BJ (cell line): Measurements from ENCODE around the gene PTPRK. TPM values are rescaled to one million over a fixed set of nuclear protein-coding genes. Genes with fewer than 3 reads are reported as not detected.

Experiments used
- CTCF ChIA-PET: fragments of 350-600 bp; formaldehyde crosslinking; extraction: SDS; loops from one replicate; lab custom pipeline; 2021; ENCODE audit warnings: antibody characterized with exemption, inconsistent platforms; lab: Yijun Ruan, JAX
- POLR2A ChIA-PET: fragments of 300-600 bp; sonication (Branson Sonifier 250); formaldehyde crosslinking; extraction: SDS; loops from one replicate; lab custom pipeline; 2021; ENCODE audit warnings: antibody characterized with exemption; lab: Charles Lee
- DNase-seq: peaks from one replicate; pipeline ENCODE4 v3.0.0-alpha.2; 2011; ENCODE audit warnings: low read depth
- H3K27me3 ChIP-seq: 2 replicates; pipeline ENCODE4 v1.6.0; 2011; ENCODE audit warnings: low read length; ENCODE audit not compliant: control insufficient read depth, insufficient read depth
- H3K36me3 ChIP-seq: 2 replicates; pipeline ENCODE4 v1.5.1; 2011; ENCODE audit warnings: low read length; ENCODE audit not compliant: control insufficient read depth, insufficient read depth
- H3K4me3 ChIP-seq: 2 replicates; pipeline ENCODE4 v1.5.1; 2011; ENCODE audit warnings: low read depth, mild to moderate bottlenecking, control low read depth, low read length
- CTCF ChIP-seq: IDR thresholded peaks from 2 replicates; pipeline ENCODE4 v1.5.1; 2011; ENCODE audit warnings: low read depth, mild to moderate bottlenecking, control low read depth, inconsistent platforms, low read length, moderate library complexity; ENCODE audit not compliant: insufficient read depth
- polyA plus RNA-seq: library from polyadenylated mRNA; depleted of rRNA; stranded (reverse); fragments of >200 nt; gene quantifications from 2 replicates; pipeline ENCODE4 v1.2.3, GENCODE V29; 2011

PTPRK gene
- polyA plus RNA-seq, 1 experiment = 18.5 TPM

- no peak for TF ChIP-seq CTCF
- H3K27me3 ChIP-seq = no peaks in the 10 kb centered on the region
- no peak for DNase-seq
- CTCF ChIA-PET = interaction anchor here (1.7 to 1.8 kb wide), 2 partner anchors 201 to 670 kb away, joined by 4 to 5 read pairs; no protein-coding TSS in a partner anchor
- POLR2A ChIA-PET = no interaction called here
- no peaks in the 10 kb centered on the region for H3K36me3 ChIP-seq
- H3K4me3 ChIP-seq = no peak overlapping the region
These were observed 5.0 kb upstream of the PTPRK start for GRCh38 chr6:128525406-128525805.

- CTCF ChIA-PET = interaction anchor here (0.9 to 1.4 kb wide), 4 partner anchors 17 to 151 kb away, joined by 3 to 4 read pairs (median 4); no protein-coding TSS in a partner anchor
- Histone ChIP-seq H3K4me3 (peak overlapping the region; percentile 70), H3K27me3 (no peaks in the 10 kb centered on the region), H3K36me3 (no peaks in the 10 kb centered on the region)
- TF ChIP-seq CTCF = no peak
- DNase-seq = no peak
- POLR2A ChIA-PET = no interaction called here
These were observed 858 bp upstream of the PTPRK start for GRCh38 chr6:128521282-128521632.

GRCh38 chr6:128519931-128520435 lies 416 bp downstream of the PTPRK start:
- ChIA-PET POLR2A (interaction anchor here (0.6 kb wide), 1 partner anchor 601 kb away, joined by 4 read pairs; no protein-coding TSS in a partner anchor), CTCF (interaction anchor here (0.9 to 2.1 kb wide), 12 partner anchors 15 to 783 kb away, joined by 3 to 8 read pairs (median 4); no protein-coding TSS in a partner anchor)
- no peaks in the 10 kb centered on the region for H3K27me3 ChIP-seq
- no peak for DNase-seq
- TF ChIP-seq CTCF = no peak
- no peaks in the 10 kb centered on the region for H3K36me3 ChIP-seq
- H3K4me3 ChIP-seq = peak overlapping the region; percentile 70

GRCh38 chr6:128519132-128519930 lies 1.1 kb downstream of the PTPRK start:
- ChIA-PET POLR2A (interaction anchor here (0.6 kb wide), 1 partner anchor 601 kb away, joined by 4 read pairs; no protein-coding TSS in a partner anchor), CTCF (interaction anchor here (0.9 to 2.1 kb wide), 9 partner anchors 14 to 782 kb away, joined by 3 to 8 read pairs (median 5); no protein-coding TSS in a partner anchor)
- H3K27me3 ChIP-seq = no peaks in the 10 kb centered on the region
- no peak for DNase-seq
- peak overlapping the region; percentile 70 for H3K4me3 ChIP-seq
- peak; percentile 33 for TF ChIP-seq CTCF
- no peaks in the 10 kb centered on the region for H3K36me3 ChIP-seq
